Measurements from ENCODE around the gene CD96.
"Not testable (repeated sequence)": the region's sequence is repeated elsewhere in the genome, so short reads cannot be mapped to it uniquely, and the experiment has no call there.

CD96 gene, protein sequence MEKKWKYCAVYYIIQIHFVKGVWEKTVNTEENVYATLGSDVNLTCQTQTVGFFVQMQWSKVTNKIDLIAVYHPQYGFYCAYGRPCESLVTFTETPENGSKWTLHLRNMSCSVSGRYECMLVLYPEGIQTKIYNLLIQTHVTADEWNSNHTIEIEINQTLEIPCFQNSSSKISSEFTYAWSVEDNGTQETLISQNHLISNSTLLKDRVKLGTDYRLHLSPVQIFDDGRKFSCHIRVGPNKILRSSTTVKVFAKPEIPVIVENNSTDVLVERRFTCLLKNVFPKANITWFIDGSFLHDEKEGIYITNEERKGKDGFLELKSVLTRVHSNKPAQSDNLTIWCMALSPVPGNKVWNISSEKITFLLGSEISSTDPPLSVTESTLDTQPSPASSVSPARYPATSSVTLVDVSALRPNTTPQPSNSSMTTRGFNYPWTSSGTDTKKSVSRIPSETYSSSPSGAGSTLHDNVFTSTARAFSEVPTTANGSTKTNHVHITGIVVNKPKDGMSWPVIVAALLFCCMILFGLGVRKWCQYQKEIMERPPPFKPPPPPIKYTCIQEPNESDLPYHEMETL

DNA sequence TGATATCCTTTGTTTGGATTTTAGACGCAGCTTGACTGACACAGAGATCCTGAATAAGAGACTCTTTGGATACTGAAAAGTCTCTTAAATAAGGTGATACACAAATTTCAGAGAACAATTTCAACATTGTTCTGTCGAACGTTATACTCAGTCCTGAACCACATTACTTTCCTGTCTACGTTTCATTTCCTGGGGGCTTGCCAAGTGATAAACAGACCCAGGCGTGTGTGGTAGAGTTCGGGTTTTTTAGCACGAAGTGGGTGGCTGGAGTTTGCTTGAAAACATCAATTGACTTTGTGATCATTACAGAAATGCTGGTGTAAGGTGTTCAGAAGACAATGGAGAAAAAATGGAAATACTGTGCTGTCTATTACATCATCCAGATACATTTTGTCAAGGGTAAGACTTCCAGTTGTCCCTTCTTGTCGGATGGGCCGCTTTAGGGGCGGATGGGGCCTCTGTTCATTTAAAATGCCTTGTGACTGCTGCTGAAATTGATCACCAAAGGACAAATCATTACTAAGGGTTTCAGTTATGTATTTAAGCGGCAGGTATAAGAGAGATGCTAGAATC lies at the start of gene CD96:
TSS of gene CD96 (plus strand) at position 287 of the 573 bp plus-strand sequence. CDS start at position 339, 52 bp downstream.
- DNase-seq = no peak

DNA sequence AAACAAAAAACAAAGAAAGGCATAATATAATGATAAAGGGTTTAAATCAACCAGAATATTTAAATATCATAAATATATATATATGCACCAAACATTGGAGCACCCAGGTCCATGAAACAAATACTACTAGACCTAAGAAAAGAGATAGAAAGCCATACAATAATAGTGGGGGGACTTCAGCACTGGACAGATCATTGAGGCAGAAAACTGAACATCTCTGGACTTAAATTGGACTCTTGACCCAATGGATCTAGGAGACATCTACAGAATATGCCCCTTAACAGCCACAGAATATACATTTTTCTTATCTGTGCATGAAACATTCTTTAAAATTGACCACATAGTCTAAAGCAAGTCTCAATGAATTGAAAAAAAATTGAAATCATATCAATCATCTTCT lies 48.7 kb upstream of the CD96 start:
- DNase-seq = no peak

DNA sequence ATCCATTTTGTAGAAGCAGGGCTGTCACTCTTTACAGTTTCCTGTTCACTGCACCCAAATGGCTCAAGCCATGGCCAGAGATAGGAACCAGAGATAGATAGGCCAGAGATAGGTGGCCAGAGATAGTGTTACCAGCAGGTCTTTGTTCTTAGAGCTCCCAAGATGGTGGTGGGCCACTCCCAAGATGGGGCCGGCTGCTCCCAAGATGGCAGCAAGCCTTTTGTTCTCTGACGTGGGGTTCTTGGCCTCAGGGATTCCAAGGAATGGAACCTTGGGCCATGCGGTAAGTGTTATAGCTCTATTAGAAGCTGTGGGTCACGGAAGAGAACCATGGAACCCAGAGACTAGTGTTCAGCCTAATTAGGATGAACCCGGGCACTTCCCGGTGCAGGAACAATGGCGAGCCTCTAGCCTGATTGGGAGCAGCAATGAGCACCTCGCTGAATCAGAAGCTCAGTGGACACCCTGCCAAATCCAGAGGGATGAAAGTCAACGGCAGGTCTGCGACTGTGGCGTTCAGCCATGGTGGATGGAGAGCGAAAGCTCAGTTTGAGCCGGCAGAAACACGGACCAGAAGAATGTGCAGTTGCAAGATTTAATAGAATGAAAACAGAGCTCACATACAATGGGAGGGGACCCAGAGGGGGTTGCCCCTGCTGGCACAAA lies 45.0 kb upstream of the CD96 start:
- no peak for DNase-seq

DNA sequence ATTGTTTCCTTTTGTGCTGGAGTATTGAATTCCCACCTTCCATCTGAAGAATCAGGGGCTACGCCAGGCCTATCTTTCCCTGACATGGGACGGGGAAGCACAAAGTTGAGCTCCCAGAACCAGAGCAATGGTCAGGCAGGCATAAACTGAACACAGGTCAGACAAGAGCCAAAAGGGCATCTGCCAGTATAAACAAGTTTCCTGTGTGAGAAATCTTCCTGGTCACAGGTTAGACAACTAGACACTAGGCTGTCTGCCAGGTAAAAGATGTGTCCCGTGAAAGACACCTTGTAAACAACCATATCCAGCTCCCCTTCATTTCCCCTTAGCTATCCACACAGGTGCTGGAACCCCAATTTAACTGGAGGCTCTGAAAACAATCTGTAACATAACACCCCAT lies 44.0 kb upstream of the CD96 start:
- DNase-seq = no peak

DNA sequence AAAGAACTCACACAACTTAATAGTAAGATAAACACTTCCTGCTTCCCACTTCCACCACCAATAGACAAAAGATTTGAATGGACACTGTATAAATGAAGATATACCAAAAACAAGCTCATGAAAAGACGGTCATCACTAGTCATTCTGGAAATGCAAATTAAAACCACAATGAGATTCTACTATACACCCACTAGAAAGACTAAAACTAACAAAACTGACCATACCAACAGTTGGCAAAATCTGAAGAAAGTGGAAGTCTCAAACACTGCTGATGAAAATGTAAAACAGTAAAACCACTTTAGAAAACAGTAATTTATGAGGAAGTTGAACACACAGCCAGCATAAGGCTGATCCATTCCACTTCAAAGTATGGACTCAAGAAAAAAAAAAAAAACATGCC lies 35.6 kb upstream of the CD96 start:
- no peak for DNase-seq

DNA sequence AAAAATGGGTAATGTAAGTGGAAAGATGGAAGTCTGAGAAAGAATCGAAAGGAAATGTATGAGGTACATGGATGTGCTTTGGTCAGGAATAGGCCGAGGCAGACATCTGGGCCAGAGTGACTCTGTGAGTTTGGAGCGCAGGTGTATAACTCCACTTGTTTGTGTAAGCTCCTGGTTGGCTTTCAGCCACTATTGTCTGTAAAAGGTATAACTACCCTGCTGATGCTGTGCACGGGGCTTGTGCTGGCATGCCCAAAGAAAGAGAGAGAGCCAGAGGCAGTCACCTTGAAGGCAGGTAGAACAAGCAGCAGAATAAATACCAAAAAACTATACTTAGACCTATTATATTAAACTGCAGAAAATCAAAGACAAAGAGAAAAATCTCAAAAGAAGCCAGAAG lies 32.7 kb upstream of the CD96 start:
- DNase-seq = peak; percentile 26

DNA sequence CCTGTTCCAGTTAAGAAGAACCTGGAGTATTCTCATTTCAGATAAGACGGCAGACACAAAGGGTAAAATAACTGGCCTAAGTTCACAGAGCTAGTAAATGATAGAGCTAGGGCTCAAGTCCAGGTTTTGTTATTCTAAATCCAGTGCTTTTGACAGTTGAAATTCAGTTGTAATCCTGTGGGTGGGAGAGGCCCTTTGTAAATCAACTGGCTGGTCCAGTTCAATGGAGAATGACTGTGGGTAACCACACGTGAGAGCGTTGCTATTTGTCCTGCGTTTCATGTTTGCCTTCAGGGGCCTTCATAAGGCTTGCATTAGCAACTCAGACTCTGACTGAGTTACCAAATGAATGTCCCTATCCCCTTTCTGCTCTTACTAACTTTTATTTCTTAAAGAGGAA lies 24.2 kb upstream of the CD96 start:
- DNase-seq = no peak

DNA sequence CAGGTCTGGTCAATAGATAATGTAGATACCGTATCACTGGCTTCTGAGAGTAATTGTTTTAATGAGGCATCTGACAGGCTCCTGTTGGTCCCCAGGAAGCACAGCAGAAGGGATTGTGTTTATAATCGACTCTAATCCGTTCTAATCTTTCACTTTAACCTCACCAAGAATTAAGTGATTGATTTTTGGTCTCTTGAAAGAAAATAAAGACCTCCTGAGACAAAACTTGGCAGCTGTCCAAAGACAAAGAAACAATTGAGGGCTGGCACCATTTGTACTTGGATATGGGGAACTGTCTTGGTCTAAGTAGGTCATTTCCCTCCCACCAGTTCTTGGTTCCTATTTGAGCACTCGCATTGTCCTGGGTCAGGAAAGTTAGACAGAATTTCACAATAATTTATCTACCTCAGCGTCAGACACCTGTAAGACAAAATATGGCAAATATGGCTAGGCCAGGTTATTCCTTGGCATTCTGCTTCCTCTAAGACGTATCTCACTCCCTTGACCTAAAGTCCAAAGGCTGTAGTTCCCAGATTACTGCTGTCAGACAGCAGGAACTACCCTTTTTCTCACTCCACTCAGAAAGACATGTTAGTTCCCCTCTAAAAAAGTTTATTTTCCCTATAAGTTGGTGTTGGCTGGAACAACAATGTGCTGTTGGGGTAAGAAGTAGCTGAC lies 22.7 kb upstream of the CD96 start:
- no peak for DNase-seq

DNA sequence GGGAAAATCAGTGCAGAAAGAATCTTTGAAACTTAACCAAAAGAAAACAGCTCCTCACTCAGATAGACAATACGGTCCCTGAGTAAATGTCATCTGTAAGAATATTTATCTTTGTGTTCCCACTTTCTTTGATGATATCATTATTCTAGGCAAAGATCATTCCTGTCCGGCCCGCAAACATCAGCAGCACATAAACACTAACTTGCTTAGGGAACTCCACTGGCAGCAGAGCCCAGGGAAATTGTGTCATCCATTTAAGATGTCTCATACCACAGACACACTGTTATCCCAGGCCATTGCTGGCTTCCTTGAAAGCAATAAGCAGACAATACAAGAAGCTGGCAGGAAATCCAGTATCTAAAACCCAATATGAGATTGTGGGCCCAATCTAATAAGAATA lies 20.1 kb upstream of the CD96 start:
- DNase-seq = no peak

DNA sequence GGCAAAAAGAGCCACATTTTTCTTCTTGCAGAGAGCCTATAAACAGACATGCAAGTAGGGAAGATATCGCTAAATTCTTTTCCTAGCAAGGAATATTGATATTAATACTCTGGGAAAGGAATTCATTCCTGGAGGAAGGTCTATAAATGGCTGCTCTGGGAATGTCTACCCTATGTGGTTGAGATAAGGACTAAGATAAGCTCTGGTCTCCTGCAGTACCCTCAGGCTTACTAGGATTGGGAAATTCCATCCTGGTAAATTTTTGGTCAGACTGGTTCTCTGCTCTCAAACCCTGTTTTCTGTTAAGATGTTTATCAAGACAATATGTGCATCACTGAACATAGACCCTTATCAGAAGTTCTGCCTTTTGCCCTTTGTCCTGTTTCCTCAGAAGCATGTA lies 17.5 kb upstream of the CD96 start:
- DNase-seq = not testable (repeated sequence)

DNA sequence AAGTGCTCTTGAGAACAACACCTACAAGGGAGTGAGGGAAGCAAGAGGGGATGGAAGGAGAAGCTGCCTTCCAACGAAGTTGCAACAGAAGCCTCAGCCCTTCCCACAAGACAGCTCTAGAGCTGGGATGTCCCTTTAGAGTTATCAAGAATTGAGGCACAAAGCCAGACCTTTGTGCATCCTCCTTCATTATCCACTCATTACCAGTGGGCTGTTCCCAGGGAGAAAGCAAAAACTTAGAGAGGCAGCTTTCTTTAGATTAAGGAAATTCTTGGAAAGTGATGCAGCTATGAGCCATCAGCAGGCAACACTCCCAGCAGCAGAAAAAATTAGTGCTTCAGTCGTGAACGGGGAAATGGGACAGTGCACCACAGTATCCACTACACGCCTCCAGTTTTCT lies 10.6 kb upstream of the CD96 start:
- no peak for DNase-seq

DNA sequence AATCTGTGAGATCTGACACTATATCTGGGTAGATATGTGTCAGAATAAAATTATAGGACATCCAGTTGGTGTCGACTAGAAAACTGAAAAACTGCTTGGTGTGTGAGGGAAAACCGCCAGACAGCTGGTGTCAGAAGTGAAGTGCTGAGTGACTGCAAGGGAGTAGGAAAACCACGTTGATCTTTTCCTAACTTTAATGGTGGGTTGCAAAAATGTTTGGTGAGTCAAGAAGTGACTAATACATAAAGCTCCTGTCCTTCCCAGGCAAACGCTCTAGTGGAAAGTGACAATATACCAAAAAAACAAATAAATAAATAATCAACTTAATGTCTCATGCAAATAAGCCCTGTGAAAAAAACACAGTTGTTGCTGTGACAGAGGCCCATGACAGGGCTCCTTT lies 7.3 kb upstream of the CD96 start:
- DNase-seq = no peak

DNA sequence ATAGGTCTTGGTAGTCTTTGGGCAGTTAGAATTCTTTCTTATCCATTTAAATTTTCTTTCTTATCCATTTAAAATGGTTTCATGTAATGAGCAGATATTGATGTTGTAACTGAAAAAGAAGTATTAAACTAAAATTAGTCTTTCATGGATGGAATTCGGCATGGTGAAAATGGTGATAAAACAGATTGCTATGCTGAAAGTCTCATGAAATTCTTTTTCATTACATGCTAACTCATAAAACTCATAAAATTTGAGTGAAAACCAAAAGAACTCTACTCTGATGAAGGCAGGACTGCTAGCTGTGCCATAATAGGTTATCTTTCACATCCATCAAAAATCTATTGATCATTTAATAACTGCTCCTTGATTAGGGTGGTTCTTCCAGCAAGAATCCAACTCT lies 3.9 kb upstream of the CD96 start:
- DNase-seq = no peak

DNA sequence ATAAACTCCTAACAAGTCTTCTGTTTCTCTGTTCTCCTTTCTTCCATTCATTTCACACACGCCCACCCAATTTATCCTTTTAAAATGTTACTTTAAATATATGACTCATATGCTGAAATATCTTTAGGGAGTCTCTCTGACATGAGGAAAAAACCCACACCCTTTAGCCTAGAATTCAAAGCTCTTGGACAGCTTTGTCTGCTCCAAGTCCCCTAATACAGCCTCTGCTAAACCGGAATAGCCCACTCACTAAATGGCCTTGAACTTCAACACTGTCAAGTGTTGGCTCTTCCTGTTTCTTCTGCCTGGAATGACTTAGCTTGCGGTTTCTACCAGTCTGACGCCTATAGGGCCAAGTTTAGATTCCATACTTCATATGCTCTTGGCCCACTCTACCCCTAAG lies 3.3 kb upstream of the CD96 start:
- no peak for DNase-seq

DNA sequence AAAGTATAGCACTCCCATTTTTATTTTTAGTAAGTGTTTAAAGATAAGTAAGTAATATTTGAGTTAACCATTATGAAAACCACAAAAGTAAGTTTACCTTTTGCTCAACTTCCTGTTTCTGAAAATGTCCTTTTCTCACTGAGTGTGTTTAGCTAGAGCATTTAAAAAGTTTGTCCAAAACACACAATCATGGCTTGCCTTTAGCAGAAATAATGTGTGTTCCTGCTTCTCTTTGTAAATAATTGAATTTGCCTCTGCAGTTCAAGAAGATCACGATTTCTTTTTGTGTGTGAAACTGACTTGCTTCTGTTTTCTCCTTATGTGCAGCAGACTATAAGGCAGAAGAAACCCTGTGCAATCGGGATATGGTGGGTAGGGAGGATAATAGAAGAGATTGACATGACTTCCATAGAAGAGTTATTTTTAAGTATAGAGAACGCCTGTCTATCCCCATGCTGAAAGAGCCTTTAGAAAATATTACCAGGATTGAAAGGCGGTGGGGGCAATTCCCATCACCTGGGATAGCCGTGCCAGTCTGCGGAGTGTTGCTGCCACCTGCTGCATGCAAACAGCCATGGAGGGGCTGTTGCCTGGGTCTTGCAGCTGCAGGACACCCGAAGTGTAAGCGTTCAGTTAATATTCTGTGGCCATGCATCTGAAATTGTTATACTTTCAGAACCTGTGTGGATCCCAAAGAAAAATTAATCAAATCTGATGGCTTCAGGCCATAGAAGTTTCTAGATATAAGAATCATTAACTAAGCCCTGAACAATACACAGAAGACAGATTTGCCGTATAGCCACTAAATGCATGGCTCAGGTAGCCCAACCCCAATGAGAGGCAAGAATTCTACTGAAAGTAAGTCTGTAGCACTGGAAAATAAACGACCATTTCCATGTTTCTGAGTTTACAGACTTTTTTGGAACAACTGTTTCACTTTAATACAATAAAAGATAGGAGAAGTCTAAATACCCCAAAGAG lies 2.4 kb upstream of the CD96 start:
- DNase-seq = no peak

DNA sequence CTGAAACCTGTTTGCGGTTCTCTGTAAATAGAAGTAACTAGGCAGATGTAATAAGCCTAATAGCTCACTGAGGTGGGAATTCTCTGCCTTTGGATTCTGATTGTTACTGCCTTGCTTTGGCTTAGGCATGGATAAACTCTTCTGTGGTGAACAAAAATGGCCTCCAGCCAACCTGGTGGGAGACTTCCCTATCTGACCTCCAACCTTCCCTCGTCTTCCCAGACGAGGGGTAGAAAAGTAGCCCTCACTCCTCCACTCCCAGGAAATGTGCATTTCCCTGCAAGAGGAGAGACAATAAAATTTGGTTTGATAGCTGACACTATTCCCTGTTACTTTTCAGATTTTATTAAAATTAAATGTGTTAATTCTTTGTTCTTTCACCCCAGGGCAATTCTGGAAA lies 606 bp upstream of the CD96 start:
- DNase-seq = no peak

DNA sequence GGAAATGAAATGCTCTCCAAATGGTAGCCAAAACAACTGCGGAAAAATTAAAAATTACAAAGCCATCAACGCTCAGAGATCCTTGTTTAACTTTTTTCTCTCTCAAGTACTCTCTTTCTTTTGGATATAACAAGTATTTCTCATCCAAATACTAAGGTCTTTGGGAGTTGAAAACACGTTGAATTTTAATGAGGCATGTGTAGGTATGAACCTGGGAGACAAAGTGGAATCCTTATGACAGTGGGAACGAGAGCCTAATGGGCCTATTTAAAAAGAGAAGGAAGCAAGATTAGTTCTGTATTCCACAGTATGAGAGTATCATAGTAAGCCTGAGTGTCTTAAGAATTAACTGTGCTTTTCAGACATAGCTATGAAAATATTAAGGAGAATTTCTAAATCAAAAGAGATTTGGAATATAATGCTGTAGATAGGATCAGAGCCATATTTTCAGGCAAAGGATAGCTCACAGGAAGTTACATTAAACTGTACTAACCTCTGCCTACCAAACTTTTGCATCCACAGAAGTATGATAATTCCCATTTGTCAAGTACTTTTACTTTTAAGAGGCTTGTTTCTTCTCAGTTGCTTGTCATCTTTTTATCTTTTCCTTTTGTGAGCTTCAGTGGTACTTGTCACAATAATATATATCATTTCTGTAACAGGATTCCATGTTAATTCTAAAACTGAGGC lies 759 bp downstream of the CD96 start:
- DNase-seq = no peak

DNA sequence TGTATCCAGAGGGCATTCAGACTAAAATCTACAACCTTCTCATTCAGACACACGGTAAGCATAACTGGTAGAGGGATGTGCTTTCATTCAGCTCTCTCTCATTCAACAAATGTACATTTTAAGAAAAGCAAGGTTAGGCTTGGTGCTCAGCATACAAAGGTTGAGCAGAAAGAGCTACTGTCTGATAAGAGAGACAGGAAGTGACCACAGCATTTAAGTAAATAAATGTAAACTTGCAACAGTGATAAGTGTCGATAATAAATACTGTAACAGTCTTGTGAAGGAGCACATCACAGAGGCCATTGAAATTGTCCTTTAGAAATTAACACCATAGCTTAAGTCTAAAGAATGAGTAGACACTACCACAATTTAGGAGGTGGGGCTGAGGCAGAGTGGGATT lies 3.4 kb downstream of the CD96 start:
- DNase-seq = no peak

DNA sequence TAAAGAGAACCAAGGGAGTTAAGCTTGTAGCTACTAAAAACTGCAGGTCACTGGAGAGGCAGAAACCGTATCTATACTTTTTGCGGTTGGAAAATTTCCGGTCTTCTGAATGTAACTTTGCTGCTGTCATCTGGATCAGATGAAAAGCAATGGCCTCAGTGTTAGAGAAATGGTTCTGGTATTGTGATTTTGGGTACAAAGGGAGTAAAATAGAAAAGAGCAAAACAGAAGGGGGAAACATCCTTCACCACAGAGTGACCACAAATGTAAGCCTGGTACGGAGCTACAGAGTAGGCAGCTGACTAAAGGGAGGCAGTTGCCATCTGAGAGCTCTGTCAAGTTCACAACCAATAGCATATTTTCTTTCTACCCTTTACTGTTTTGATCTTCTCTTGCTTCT lies 5.6 kb downstream of the CD96 start:
- no peak for DNase-seq

DNA sequence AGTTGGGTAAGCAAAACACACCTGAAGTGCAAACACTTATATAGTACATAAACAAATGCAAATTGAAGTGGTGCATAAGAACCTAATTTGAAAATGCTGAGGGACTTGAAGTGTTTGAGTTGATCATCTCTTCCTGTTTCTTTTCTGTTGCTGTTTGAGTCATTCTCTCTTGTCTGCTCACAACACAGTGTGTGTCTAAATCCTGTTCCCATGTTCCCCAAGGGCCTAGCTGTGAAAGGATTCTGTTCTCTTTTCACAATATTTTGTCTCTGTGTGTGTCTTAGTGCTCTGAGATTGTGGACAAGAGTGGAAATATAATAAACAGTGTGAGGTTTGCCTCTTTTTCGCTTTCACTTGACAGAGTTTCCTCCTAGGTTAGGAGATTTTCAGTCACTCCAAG lies 6.1 kb downstream of the CD96 start:
- no peak for DNase-seq

DNA sequence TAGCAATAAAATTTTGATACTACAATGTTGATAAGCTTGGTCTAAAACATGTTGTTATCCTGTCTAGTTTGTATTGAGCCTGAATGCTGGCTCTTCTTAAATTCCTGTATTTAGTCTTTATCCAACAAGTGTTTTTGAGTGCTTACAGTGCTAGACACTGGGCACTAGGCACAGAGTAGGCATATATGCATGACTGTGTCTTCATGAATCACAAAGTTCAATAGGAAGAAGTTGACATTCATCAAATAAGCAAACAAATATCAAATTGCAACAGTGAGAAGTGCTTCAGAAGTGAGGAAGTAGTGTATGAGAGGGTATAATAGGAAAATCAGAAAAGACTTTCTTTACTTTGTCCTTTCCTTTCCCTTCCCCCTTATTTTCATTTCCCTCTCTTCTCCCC lies 6.8 kb downstream of the CD96 start:
- no peak for DNase-seq

DNA sequence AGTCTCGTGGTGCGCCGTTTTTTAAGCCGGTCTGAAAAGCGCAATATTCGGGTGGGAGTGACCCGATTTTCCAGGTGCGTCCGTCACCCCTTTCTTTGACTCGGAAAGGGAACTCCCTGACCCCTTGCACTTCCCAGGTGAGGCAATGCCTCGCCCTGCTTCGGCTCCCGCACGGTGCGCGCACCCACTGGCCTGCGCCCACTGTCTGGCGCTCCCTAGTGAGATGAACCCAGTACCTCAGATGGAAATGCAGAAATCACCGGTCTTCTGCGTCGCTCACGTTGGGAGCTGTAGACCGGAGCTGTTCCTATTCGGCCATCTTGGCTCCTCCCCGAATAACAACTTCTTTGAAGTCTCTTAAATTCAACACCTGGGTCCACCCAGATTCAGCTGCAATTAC lies 19.9 kb downstream of the CD96 start:
- DNase-seq = not testable (repeated sequence)
